Breast epithelium (tissue), 4 donors: ENCODE measurements around the gene HIF1A. TPM values are rescaled to one million over a fixed set of nuclear protein-coding genes. Genes with fewer than 3 reads are reported as not detected.

ENCODE experiments used
- DNase-seq, 2 donors: peaks; one replicate each; pipeline ENCODE4 v3.0.0-alpha.2; 2019; ENCODE audit warnings: low spot score in 2 of 2
- H3K27ac ChIP-seq, 2 donors: fragments of 200-600 bp; sonication (generic) in 1 of 2; one replicate each; pipeline ENCODE4 v1.5.1; 2016 to 2019; ENCODE audit warnings: mild to moderate bottlenecking in 1 of 2
- H3K27me3 ChIP-seq, 2 donors: fragments of 200-600 bp; sonication (generic) in 1 of 2; one replicate each; pipeline versions ENCODE4 v1.5.1 to v1.6.0; 2017 to 2019; ENCODE audit warnings: control low read depth in 1 of 2, mild to moderate bottlenecking in 1 of 2
- H3K36me3 ChIP-seq: fragments of 200-600 bp; one replicate; pipeline ENCODE4 v1.5.1; 2019
- H3K4me1 ChIP-seq, 2 donors: fragments of 200-600 bp; sonication (generic); one replicate each; pipeline ENCODE4 v1.5.1; 2016 to 2019; ENCODE audit warnings: control low read depth in 1 of 2
- H3K4me3 ChIP-seq, 3 donors: fragments of 200-600 bp; sonication (generic); 1 replicate in 2 of 3; 2 replicates in 1 of 3; pipeline ENCODE4 v1.5.1; 2016 to 2019; ENCODE audit warnings: mild to moderate bottlenecking in 3 of 3, moderate library complexity in 2 of 3
- H3K9me3 ChIP-seq, 2 donors: fragments of 200-600 bp; sonication (generic) in 1 of 2; one replicate each; pipeline ENCODE4 v1.5.1; 2016 to 2019; ENCODE audit warnings: control low read depth in 1 of 2
- CTCF ChIP-seq, 3 donors: fragments of 450-650 bp; IDR thresholded peaks; one replicate each; pipeline ENCODE4 v1.5.1; 2016 to 2017; ENCODE audit warnings: antibody characterized with exemption in 3 of 3, mild to moderate bottlenecking in 3 of 3, moderate library complexity in 3 of 3
- POLR2A ChIP-seq: fragments of 450-650 bp; IDR thresholded peaks from one replicate; pipeline ENCODE4 v1.6.1; 2016; ENCODE audit warnings: antibody characterized with exemption, mild to moderate bottlenecking, moderate library complexity
- POLR2AphosphoS5 ChIP-seq, 3 donors: sonication (generic); formaldehyde crosslinking; IDR thresholded peaks; one replicate each; pipeline ENCODE4 v1.6.1; 2017; ENCODE audit warnings: antibody characterized with exemption in 3 of 3
- intact Hi-C: fragments of 100-400 bp; cut with DNase I; formaldehyde crosslinking; loops from one replicate; pipeline ENCODE4 v1.15.1; 2023; ENCODE audit warnings: low total_unique reads
- total RNA-seq, 3 donors: library from RNA; depleted of rRNA; stranded (reverse); fragments of >200 nt; gene quantifications; one replicate each; pipeline ENCODE4 v1.1.0, GENCODE V29; 2016

Gene HIF1A
- total RNA-seq, 3 donors from 2014 or later, result 64.8 to 104 (median 92.3) TPM

DNA sequence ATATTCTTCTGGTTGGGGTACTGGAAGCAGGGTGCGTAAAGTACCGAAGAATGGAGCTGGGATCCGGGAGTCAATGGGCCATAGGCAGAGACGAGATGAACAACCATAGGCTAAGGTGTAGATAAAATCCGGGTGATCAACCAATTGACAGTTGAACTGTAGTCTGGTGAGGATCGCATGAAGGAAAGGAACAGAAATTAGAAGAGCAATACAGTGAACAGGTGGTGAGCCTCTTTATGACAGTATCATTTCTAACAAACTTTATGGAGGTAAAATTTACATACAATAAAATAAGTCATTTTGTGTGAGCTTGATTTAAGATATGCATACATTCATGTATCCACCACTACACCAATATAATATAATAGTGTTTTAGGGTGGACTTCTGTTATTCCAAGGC, 13.9 kb upstream of the HIF1A start:
- no peaks in the 10 kb centered on the region for H3K9me3 ChIP-seq

DNA sequence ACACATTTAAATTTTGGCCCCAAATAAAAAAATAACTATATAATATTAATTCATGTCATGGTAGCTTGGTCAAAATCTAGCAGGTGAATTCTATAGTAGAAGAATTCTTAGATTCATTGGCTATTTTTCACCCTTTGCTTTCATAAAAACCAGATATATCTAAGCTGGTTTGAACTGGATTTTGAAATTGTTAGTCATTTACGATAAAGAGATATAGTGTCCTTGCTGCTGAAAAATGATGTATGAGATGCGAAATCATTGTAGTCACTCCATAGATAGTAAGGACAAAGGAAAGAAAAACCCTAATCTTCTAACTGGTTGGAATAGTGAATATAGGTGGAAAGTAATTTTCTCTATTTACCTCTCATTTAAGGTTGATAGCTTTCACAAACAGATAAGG, 12.2 kb upstream of the HIF1A start:
- intact Hi-C loops, result no loop called here
- no peak overlapping the region for H3K4me3 ChIP-seq
- no peaks in the 10 kb centered on the region for H3K9me3 ChIP-seq
- H3K36me3 ChIP-seq, result no peaks in the 10 kb centered on the region
- no peak overlapping the region for H3K27ac ChIP-seq
- H3K27me3 ChIP-seq, result no peaks in the 10 kb centered on the region
- H3K4me1 ChIP-seq, result no peaks in the 10 kb centered on the region
- no peak for DNase-seq
- TF ChIP-seq POLR2AphosphoS5 (IDR thresholded peaks at IDR 0.05), result no peak
- no peak for TF ChIP-seq POLR2A
- no peak for TF ChIP-seq CTCF (IDR thresholded peaks at IDR 0.05)

More for the DNA sequence above, 13.9 kb upstream of the HIF1A start:
- Histone ChIP-seq H3K4me3 (no peak overlapping the region), H3K4me1 (no peaks in the 10 kb centered on the region), H3K27ac (no peak overlapping the region), H3K36me3 (no peaks in the 10 kb centered on the region), H3K27me3 (no peaks in the 10 kb centered on the region)
- intact Hi-C loops, result no loop called here
- TF ChIP-seq POLR2AphosphoS5 (IDR thresholded peaks at IDR 0.05), result no peak
- TF ChIP-seq POLR2A, result no peak
- TF ChIP-seq CTCF (IDR thresholded peaks at IDR 0.05), result no peak
- no peak for DNase-seq

GRCh38 chr14:61690039-61690438, 5.3 kb upstream of the HIF1A start:
- intact Hi-C loops, result no loop called here
- no peak for DNase-seq
- Histone ChIP-seq H3K27ac (no peak overlapping the region), H3K9me3 (no peaks in the 10 kb centered on the region), H3K27me3 (no peaks in the 10 kb centered on the region), H3K4me3 (no peak overlapping the region), H3K4me1 (no peaks in the 10 kb centered on the region), H3K36me3 (no peaks in the 10 kb centered on the region)
- TF ChIP-seq POLR2A (no peak), POLR2AphosphoS5 (IDR thresholded peaks at IDR 0.05) (no peak), CTCF (IDR thresholded peaks at IDR 0.05) (no peak)

DNA sequence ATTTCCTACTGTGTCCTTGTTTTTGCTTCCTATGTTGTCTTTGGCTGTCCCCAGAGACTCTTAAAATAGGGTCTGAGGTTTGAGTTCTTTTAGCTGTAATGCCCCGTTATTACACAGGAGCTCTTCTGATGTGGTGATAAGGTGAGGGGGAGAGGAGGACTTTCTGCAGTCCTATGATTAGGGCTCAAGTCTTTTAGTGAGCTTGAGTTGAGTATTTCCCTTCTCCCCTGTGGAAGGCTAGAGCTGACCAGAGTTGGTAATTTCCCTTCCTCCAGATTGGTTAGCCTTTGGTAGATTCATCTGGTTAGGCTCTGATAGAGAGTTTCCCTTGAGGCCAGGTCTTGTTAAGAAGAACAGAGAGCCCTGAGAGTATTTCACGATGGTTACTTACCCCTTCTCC, 4.3 kb upstream of the HIF1A start:
- H3K36me3 ChIP-seq, result no peaks in the 10 kb centered on the region
- intact Hi-C loops, result no loop called here
- no peak overlapping the region for H3K27ac ChIP-seq
- DNase-seq, result no peak
- TF ChIP-seq POLR2A (no peak), CTCF (IDR thresholded peaks at IDR 0.05) (no peak), POLR2AphosphoS5 (IDR thresholded peaks at IDR 0.05) (no peak)
- no peak overlapping the region for H3K4me3 ChIP-seq
- H3K27me3 ChIP-seq, result no peaks in the 10 kb centered on the region
- H3K4me1 ChIP-seq, result no peaks in the 10 kb centered on the region
- H3K9me3 ChIP-seq, result no peaks in the 10 kb centered on the region

DNA sequence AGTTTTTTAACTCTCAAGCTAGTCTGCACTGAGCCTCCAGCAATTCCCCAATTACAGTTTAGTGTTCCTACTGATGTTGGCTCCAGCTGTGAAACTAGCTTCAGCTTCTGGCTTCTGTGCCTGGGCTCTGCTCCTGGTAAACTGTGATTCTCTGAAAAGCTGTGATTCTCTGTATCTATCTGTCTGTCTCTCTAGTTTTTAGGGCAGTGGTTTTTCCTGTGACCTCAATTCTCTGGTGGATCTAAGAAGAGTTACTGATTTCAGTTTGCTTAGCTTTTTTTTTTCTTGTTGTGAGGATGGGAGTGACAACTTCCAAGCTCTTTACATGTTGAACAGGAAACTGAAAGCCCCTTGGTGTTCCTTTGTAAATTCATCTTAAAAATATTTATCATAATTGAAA, 3.8 kb upstream of the HIF1A start:
- DNase-seq, result no peak
- TF ChIP-seq CTCF (IDR thresholded peaks at IDR 0.05) (no peak), POLR2A (no peak), POLR2AphosphoS5 (IDR thresholded peaks at IDR 0.05) (no peak)
- no peaks in the 10 kb centered on the region for H3K36me3 ChIP-seq
- intact Hi-C loops, result no loop called here
- no peaks in the 10 kb centered on the region for H3K9me3 ChIP-seq
- no peak overlapping the region for H3K4me3 ChIP-seq
- H3K27ac ChIP-seq, result no peak overlapping the region
- no peaks in the 10 kb centered on the region for H3K4me1 ChIP-seq
- no peaks in the 10 kb centered on the region for H3K27me3 ChIP-seq
